ENCODE measurements around the gene ALAS1.

DNA sequence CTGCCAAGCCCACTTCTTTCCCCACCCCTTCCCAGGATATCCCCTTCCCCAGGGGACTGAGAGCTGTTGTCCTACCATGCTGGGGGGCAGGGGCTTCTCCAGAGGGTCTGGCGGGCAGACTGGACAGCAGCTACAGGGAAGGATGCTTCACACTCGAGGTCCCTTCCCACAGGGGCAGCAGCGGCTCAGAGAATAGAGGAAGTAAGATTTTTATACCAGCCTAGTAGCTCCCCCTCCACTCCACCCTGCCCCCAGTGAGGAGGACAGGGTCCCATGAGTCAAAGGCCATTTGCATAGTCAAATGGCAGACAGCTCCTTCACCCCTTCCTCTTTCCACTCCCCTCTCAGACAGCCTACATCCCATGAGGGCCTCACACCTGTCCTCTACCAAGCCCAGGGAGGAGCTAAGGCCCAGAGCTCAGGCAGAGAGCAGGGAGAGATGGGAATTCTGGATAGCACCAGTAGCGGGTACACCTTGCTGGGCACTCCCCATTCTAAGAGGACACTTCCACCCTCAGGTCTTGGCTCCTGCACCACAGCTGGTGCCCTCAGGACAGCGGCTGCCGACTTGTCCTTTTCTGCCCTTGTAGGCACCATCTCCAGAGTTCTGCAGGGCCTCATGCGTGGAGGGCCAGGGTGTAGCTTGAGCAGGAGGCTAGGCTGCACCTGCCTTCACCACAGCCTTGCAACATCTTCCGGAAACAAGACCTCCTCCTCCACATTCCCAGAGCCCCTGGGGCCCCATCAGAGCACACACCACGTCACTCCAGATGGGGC, 27.7 kb downstream of the ALAS1 start, which contains the start of gene TLR9:
- TF ChIP-seq, protein P1, sequence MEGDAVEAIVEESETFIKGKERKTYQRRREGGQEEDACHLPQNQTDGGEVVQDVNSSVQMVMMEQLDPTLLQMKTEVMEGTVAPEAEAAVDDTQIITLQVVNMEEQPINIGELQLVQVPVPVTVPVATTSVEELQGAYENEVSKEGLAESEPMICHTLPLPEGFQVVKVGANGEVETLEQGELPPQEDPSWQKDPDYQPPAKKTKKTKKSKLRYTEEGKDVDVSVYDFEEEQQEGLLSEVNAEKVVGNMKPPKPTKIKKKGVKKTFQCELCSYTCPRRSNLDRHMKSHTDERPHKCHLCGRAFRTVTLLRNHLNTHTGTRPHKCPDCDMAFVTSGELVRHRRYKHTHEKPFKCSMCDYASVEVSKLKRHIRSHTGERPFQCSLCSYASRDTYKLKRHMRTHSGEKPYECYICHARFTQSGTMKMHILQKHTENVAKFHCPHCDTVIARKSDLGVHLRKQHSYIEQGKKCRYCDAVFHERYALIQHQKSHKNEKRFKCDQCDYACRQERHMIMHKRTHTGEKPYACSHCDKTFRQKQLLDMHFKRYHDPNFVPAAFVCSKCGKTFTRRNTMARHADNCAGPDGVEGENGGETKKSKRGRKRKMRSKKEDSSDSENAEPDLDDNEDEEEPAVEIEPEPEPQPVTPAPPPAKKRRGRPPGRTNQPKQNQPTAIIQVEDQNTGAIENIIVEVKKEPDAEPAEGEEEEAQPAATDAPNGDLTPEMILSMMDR (IDR thresholded peaks at IDR 0.05): no peak
- TF ChIP-seq POLR2A (IDR thresholded peaks at IDR 0.05) (no peak), EP300 (IDR thresholded peaks at IDR 0.05) (no peak)

Measured in ovary (tissue), 3 donors.